CD4-positive, alpha-beta T cell treated with Interleukin-4 for 1 hour (primary cell): ENCODE data around the gene CCR4.
A peak's percentile ranks its signal among the peaks of the same experiment; 100 is the strongest.
"Not testable (repeated sequence)": the region's sequence is repeated elsewhere in the genome, so short reads cannot be mapped to it uniquely, and the experiment has no call there.

Experiments used
- DNase-seq, 2 donors: peaks; one replicate each; pipeline ENCODE4 v3.0.0-alpha.2; 2020 to 2022

Gene CCR4

GRCh38 chr3:32954506-32954905, 3.1 kb downstream of the CCR4 start:
- no peak for DNase-seq

- no peak for DNase-seq
Observed at GRCh38 chr3:32956750-32957570, 5.5 kb downstream of the CCR4 start.

DNA sequence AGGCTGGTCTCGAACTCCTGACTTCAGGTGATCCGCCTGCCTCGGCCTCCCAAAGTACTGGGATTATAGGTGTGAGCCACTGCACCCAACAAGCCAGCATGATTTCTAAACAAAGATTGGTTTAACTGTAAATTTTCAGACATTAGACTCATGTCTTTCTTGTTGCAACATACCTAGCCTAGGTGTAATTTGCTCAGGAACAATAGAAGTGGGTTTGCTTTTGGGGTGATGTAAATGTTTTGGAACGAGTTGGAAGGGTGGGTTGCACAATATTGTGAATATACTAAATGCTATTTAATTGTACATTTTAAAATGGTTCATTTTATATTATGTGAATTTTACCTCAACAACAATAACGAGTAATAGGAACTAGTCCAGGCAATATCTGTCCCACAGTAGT, 7.1 kb downstream of the CCR4 start:
- DNase-seq: no peak

- no peak for DNase-seq
Observed at GRCh38 chr3:32959371-32959770, 7.9 kb downstream of the CCR4 start.

GRCh38 chr3:32960404-32961170, 9.1 kb downstream of the CCR4 start:
- DNase-seq: peak in 1 of 2 donors; percentile 62

- peak; percentile 34 to 49 for DNase-seq
Observed at GRCh38 chr3:32961189-32961715, 9.8 kb downstream of the CCR4 start.

DNA sequence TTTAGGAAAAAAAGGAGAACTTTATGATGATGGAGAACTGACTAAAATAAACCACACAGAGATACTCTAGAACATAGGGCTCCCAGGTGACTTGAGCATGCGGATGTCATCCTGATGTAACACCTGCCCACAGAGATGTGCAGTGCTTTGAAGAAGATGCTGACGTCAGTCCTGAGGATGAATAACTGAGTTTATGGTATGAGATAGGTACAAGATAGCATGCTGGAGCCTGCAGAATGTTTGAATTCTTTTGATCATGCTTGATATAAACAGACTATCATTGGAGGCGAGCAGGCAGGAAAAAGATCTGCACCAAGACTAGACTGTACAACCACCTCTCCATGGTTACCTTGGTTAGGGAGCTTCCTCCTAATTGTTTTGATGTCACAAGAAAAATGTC, 12.4 kb downstream of the CCR4 start:
- DNase-seq: peak; percentile 43 to 69

GRCh38 chr3:32964781-32965180, 13.3 kb downstream of the CCR4 start:
- not testable (repeated sequence) for DNase-seq

DNA sequence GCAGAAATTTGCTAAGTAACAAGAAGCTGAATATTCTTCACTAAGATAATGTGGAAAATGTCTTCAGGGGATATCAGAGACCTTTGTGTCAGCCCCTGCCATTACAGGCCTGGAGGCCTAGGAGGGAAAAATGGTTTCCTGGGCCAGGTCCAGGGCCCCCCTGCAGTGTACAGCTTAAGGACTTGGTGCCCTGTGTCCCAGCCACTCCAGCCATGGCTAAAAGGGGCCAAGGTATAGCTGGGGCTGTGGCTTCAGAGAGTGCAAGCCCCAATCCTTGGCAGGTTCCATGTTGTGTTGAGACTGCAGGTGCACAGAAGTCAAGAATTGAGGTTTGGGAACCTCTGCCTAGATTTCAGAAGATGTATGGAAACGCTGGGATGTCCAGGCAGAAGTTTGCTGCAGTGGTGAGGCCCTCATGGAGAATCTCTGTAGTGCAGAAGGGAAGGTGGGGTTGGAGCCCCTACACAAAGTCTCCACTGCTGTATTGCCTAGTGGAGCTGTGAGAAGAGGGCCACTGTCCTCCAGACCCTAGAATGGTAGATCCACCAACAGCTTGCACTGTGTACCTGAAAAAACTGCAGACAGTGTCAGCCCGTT, 14.3 kb downstream of the CCR4 start:
- DNase-seq: not testable (repeated sequence)

DNA sequence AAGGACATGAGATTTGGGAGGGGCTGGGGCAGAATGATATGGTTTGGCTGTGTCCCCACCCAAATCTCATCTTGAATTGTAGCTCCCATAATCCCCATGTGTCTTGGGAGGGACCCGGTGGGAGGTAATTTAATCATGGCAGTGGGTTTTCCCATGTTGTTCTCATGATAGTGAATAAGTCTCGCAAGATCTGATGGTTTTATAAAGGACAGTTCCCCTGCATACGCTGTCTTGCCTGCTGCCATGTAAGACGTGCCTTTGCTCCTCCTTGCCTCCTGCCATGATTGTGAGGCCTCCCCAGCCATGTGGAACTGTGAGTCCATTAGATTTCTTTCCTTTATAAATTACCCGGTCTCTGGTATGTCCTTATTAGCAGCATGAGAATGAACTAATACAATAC, 15.2 kb downstream of the CCR4 start:
- DNase-seq: not testable (repeated sequence)

DNA sequence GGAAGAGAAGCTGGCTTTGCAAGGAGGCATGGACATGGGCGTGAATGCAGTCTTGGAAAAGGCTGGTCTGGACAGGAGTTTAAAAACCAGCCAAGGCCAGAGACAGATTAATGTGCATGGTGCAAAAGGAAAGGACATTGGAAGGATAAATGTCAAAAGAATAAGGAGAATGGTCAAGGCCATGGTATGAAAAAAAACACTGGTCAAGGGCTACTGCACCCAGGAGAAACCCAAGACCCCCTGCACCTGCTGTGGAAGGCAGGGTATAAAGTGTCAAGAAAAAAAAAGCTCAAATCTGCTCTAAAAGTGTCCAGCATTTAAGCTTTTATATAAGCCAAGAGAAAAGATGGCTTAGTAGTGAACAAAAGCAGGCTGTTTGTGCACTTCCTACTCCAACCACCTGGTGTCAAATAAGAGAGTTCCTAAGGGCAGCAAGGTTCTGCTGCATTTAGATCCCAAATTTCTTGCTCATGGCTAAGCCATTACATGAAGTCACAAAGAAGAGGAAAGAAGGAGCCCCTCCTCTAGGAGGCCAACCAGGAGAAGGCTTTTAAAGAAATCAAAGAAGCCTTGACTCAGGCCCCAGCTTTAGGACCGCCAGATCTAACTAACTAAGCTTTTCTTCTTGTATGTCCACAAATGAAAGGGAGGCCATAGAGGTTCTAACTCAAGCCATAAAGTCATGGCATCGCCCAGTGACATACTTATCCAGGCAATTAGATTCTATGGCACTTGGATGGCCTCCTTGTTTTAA, 16.9 kb downstream of the CCR4 start:
- DNase-seq: no peak

DNA sequence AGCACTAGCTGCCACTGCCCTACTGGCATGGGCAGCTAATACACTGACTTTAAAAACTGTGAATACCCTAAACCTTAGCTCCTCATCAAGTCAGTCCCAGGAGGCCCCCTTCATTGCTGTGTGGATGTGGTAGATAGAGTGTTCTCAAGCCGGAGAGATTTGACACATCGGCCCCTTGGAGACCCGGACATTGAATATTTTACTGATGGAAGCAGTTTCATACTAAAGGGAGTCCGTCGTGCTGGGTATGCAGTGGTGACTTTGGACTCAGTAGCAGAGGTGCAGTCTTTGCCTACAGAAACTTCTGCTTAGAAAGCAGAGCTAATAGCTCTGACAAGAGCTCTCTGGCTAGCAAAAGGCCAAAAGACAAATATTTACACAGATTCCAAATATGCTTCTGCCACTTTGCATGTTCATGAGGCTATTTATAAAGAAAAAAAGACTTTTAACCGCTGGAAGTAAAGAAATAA, 17.5 kb downstream of the CCR4 start:
- no peak for DNase-seq

DNA sequence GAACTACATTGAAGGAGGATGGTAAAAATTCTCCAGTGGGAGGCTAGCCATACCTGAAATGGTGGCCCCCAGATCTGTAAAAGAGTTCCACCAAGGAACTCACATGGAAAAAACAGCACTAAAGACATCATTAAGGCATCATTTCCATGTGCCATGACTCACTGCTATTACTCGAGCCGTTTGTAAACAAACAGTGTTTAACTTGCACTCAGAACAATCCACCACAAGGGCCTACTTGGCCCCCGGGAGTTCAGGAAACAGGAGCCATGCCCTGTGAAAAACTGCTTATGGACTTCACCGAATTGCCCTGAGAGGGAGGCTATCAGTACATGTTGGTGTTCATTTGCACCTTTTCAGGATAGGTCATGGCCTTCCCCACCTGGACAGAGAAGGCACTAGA, 18.2 kb downstream of the CCR4 start:
- DNase-seq: no peak

DNA sequence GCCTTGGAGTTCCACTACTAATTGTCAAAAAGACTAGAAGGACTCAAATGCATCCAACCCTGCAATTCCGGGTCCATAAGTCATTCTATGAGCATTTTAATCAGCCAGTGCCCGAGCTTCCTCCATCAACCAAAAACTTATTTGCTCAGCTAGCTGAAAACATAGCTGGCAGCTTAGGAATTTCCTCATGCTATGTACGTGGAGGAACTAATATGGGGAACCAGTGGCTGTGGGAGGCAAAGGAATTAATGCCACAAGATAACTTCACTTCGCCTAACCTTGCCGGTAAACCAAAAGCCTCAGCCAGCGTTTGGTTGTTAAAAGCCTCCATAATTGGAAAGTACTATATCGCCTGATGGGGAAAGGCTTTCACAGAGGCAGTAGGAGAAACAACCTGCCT, 19.8 kb downstream of the CCR4 start:
- not testable (repeated sequence) for DNase-seq

- no peak for DNase-seq
Observed at GRCh38 chr3:32972482-32973146, 21.2 kb downstream of the CCR4 start.

- peak in 1 of 2 donors; percentile 55 for DNase-seq
Observed at GRCh38 chr3:32973982-32974381, 22.5 kb downstream of the CCR4 start.

DNA sequence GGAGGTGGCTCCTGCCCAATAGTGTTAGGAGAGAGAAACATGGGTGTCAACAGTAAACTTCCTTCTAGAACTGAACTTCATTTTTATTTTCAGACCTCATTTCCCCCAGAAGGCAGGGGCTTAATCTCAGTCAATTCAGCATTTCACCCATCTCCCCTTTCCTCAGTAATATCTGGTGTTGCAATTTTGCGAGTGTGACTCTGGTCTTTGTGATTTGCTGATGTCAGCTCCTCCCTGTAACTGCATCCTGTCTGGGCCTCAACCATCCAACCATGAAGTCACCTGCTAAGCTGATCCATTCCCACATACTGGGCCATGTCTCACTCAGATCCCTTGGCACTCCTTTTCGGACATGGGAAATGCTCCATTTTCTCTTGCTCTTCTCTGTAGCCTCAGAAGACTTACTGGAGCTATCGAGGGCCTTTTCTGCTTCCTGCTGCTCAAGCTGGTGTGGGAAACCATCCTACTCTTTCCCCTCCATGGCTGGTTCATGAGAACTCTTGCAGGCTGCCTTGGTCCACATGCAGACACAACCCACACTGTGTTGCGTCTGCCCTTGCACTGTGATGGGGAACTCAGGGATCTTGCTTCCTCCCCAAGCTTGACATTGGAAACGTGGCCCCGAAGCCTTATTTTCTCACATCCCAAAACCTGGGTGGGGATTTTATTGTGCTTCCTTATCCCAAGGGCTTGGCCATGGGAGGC, 24.6 kb downstream of the CCR4 start:
- DNase-seq: no peak

DNA sequence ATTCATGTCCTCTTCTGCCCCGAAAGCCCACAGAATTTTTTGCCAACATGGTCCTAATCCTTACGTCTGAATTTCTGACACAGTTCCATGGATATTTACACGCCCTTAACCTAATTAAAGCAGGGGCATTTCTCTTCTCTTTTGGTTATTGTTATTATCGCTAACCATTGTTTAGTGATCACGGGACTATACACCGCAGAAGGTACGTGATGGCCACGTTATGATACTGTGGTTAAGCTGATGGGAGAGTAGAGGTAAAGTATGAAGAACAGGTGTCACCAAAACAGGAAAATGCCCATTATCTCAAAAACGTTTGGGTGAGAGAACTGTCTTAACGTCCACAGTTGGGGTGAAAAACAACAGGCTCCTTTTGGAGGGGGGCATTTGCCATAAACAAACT, 26.4 kb downstream of the CCR4 start:
- DNase-seq: no peak

DNA sequence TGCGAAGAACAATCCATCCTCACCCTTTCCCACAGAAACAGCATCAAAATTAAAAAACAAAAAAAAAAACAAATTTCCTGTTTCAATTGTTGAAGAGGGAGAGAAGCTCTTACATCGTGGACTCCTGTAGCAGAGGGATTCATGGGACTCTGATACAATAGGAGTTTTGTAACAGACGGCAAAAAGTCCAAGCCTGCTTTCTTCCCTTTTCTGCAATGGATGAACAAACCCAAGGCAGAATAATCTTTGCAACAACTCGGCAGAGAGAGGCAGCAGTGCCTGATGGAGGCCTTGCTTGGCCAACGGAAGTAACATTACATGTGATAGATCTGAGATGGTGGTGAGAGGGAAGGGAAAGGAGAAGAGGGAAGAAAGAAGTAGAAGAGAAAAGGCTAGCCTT, 26.9 kb downstream of the CCR4 start:
- no peak for DNase-seq

- DNase-seq: no peak
Observed at GRCh38 chr3:32983124-32983523, 31.7 kb downstream of the CCR4 start.

- DNase-seq: not testable (repeated sequence)
Observed at GRCh38 chr3:32984918-32985317, 33.5 kb downstream of the CCR4 start.
